ENCODE results near the gene DENND1A.
"Not testable (repeated sequence)": the region's sequence is repeated elsewhere in the genome, so short reads cannot be mapped to it uniquely, and the experiment has no call there.

Gene DENND1A

DNA sequence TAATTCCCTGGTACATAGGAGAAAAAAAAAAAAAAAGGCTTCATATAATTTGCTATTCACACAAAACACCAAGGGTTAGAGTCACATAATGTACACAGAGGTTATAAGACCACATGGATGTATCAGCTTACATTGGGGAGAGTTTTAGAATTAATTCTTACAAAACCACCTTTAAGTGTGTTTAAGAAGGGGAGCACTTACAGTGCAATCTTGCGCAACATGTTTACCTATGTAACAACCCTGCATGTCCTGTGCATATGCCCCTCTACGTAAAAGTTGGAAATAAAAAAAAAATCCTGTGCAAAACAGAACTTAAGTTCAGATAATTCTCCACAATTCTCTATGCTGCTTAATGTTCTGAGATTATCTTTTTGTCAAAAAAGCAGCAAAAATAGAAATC, 190.0 kb downstream of the DENND1A start:
- Mint-ChIP-seq H3K4me1 (no peaks in the 10 kb centered on the region), H3K4me3 (no peak overlapping the region), H3K9me3 (no peaks in the 10 kb centered on the region), H3K27me3 (no peaks in the 10 kb centered on the region), H3K27ac (no peak overlapping the region)
- DNase-seq (no peak), ATAC-seq (no peak)

DNA sequence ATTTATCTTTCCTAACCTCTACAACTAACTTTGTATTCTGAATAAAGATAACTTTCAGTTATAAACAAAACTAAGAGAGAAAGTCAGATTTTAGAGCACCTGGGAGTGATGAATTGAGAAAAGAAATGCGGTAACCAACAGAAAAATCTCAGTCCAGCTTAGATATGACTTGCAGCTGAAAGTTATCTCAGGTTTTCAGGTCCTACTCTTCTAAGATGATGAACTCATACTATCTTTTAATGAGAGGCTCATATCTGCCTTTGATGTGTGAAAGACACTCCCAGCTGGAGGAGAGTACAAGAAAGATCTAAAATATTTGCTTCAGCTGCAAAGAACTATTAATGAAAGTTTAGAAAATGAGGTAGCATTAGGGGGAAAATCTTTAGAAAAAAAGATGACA, 190.5 kb downstream of the DENND1A start:
- Mint-ChIP-seq H3K27me3 (no peaks in the 10 kb centered on the region), H3K4me1 (no peaks in the 10 kb centered on the region), H3K27ac (no peak overlapping the region), H3K9me3 (no peaks in the 10 kb centered on the region), H3K4me3 (no peak overlapping the region)
- ATAC-seq (no peak), DNase-seq (no peak)

DNA sequence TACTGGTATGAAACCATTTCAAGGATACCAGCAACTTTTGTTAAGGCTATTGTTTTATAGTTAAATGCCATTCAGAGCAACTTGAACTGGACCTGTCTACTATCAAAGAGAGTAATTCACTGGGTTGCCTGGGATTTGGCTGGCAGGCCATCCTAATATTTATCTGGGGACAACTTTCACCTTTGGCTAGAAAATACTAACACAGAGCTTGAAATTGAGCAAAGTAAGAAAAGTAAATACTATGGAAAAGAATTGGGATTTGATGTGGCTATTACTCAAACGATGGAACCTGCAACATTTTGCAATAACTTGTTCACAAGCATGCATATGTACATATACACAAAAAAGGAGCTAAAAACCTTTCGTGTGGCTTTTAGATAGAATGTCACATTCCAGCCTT, 191.3 kb downstream of the DENND1A start:
- Mint-ChIP-seq H3K9me3 (no peaks in the 10 kb centered on the region), H3K27me3 (no peaks in the 10 kb centered on the region), H3K4me3 (no peak overlapping the region), H3K27ac (no peak overlapping the region), H3K4me1 (no peaks in the 10 kb centered on the region)
- DNase-seq (no peak), ATAC-seq (no peak)

DNA sequence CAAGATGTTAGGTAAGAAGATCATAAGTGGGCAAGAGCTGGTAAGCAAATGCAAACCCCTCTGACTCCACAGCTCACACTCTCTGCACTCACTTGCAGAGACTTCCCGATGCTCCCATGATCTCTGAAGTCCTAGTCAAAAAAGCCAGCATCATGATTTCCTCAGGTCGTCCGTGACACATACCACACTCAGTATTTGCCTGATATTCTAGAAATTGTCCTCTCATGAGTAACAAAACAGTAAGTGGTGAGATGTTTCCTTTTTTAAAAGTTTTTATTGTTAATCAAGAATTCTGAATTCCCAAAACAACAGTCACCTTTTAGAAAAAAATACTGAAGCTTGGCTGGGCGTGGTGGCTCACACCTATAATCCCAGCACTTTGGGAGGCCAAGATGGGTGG, 194.6 kb downstream of the DENND1A start:
- DNase-seq = no peak
- Mint-ChIP-seq H3K27ac (no peak overlapping the region), H3K27me3 (no peaks in the 10 kb centered on the region), H3K4me3 (no peak overlapping the region), H3K4me1 (no peaks in the 10 kb centered on the region), H3K9me3 (no peaks in the 10 kb centered on the region)
- ATAC-seq = no peak

DNA sequence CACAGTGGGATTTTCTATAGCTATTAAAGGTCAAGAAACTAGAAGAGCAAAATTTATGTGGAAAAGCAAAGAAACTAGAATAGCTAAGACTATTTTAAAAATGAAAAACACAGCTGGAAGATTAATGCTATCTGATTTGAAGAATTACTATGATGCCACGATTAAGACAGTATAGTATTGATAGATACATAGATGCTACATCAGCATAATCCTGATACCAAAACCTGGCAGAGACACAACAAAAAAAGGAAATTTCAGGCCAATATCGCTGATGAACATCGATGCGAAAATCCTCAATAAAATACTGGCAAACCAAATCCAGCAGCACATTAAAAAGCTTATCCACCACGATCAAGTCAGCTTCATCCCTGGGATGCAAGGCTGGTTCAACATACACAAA, 201.4 kb downstream of the DENND1A start:
- not testable (repeated sequence) for DNase-seq, H3K9me3 Mint-ChIP-seq, H3K27ac Mint-ChIP-seq, ATAC-seq, H3K4me1 Mint-ChIP-seq, H3K4me3 Mint-ChIP-seq, H3K27me3 Mint-ChIP-seq

DNA sequence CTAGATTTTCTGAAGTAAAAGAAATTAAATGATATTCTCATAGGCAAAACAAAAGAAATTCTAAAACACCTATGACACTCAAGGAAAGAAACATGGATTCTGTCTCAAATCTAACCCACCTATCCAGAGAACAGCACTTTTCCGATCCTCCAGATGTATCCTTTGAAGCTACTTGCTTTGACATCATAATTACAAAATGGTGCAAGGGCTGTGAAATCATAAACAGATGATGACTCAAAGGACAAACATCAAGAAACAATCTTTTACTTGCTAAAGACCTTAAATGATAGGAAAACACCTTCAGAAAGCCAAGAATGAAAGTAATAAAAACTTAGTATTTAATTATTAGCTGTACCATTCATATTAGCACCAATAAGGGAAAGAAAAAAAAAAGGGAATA, 202.6 kb downstream of the DENND1A start:
- H3K9me3 Mint-ChIP-seq = peaks cover 15 to 17% of the 10 kb centered on the region in 2 donors
- no peak for DNase-seq
- peak overlapping the region in 1 of 2 donors; percentile 11 for H3K27ac Mint-ChIP-seq
- ATAC-seq = no peak
- no peak overlapping the region for H3K4me3 Mint-ChIP-seq
- H3K27me3 Mint-ChIP-seq = no peaks in the 10 kb centered on the region
- H3K4me1 Mint-ChIP-seq = no peaks in the 10 kb centered on the region

DNA sequence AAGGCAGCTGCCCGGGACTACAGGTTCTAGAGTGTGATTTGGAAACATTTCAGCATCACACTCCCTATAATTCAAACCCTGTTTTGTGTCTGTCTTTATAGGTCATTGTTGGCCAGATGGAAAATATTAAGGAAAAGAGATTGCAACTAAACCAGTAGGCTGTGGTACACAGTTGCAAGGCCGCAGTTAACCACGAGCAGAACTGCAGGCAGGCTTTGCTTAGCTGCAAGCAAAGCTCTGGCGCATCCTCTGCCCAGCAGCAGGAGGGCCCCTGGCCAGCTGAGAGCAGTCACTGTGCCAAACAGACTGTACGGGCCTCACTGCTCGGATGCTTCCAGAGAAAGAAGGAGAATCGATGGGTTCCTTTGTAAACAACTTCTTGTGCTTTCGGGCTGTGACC, 204.5 kb downstream of the DENND1A start:
- ATAC-seq = no peak
- H3K9me3 Mint-ChIP-seq = peaks cover 28 to 32% of the 10 kb centered on the region in 2 donors
- H3K4me3 Mint-ChIP-seq = no peak overlapping the region

DNA sequence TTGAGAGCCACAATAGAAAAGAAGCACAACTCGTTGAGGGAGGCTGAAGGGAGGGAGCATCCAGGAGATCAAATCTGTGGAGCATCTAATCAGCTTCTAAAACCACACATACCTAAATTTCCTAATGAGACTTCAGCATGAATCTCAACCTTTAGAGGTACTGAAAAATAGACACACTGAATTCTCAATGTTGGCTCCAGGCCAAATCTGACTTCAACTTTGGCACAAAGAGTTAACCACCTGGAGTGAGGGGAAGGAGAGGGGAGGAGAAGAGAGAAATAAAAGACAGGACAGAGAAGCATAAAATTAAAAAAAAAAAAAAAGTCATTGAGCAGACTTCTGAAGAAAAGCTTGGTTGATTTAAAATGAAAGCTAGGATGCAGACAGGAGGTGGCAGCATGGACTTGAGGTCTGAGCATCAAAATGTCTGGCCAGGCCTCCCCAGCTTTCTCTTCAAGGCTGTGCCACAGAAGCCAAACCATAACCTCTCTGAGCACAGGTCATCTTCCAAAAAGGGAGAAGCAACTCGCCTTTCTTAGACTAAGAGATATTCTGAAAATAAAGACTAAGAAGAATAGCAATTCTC, 205.6 kb downstream of the DENND1A start:
- H3K4me1 Mint-ChIP-seq = no peaks in the 10 kb centered on the region
- ATAC-seq = no peak
- no peak for DNase-seq
- peaks cover 28 to 32% of the 10 kb centered on the region in 2 donors for H3K9me3 Mint-ChIP-seq
- no peak overlapping the region for H3K27ac Mint-ChIP-seq
- no peaks in the 10 kb centered on the region for H3K27me3 Mint-ChIP-seq
- no peak overlapping the region for H3K4me3 Mint-ChIP-seq

More for the DNA sequence above, 204.5 kb downstream of the DENND1A start:
- Mint-ChIP-seq H3K4me1 (no peaks in the 10 kb centered on the region), H3K27me3 (no peaks in the 10 kb centered on the region), H3K27ac (no peak overlapping the region)
- DNase-seq = no peak

DNA sequence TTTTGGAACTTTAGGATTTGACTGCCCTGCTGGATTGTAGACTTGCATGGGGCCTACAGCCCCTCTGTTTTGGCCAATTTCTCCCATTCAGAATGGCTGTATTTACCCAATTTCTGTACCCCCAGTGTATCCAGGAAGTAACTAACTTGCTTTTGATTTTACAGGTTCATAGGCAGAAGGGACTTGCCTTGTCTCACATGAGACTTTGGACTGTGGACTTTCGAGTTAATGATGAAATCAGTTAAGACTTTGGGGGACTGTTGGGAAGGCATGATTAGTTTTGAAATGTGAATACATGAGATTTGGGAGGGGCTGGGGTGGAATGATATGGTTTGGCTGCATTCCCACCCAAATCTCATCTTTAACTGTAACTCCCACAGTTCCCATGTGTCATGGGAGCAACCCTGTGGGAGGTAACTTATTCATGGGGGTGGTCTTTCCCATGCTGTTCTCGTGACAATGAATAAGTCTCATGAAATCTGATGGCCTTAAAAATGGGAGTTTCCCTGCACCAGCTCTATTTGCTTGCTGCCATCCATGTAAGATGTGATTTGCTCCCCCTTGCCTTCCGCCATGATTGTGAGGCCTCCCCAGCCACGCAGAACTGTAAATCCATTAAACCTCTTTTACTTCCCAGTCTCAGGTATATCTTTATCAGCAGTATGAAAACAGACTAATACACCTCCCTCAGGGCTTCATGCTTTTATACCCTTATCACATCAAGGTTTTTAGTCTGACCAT, 206.6 kb downstream of the DENND1A start:
- no peak for ATAC-seq
- H3K27me3 Mint-ChIP-seq = no peaks in the 10 kb centered on the region

DNA sequence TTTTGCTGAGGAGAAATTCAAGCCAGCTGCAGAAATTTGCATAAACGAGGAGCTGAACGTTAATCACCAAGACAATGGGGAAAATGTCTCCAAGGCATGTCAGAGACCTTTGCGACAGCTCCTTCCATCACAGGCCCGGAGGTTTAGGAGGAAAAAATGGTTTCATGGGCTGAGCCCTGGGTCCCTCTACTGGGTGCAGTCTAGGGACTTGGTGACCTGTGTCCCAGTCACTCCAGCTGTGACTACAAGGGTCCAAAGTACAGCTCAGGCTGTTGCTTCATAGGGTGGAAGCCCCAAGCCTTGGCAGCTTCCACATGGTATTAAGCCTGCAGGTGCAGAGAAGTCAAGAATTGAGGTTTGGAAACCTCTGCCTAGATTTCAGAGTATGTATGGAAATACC, 207.5 kb downstream of the DENND1A start:
- no peak overlapping the region for H3K27ac Mint-ChIP-seq
- H3K4me3 Mint-ChIP-seq = no peak overlapping the region
- H3K4me1 Mint-ChIP-seq = peaks cover 4% of the 10 kb centered on the region
- peaks cover 28 to 32% of the 10 kb centered on the region in 2 donors for H3K9me3 Mint-ChIP-seq
- H3K27me3 Mint-ChIP-seq = no peaks in the 10 kb centered on the region
- DNase-seq (no peak), ATAC-seq (no peak)

More for the DNA sequence above, 206.6 kb downstream of the DENND1A start:
- Mint-ChIP-seq H3K27ac (no peak overlapping the region), H3K4me1 (no peaks in the 10 kb centered on the region), H3K9me3 (peaks cover 28 to 32% of the 10 kb centered on the region in 2 donors), H3K4me3 (no peak overlapping the region)
- DNase-seq = no peak

DNA sequence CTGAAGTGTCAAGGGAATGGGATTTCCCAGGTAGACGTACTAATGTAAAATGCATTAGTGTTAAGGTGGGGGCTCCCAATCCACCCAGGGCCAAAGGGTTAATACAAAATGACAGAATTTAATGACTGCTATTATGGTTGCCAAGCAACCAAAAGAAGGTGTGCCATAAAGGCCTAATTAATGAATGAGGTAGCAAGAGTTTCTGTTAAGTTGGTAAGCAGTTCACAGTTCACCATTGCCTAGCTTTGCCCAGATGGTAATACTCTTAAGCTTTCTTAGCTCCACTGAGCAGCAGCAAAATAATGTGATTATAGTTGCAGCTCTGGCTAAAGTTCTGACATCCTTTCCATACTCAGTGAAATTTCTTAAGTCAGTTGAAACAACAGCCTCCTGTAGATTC, 211.7 kb downstream of the DENND1A start:
- Mint-ChIP-seq H3K4me3 (no peak overlapping the region), H3K27ac (no peak overlapping the region), H3K27me3 (no peaks in the 10 kb centered on the region), H3K9me3 (peaks cover 17 to 23% of the 10 kb centered on the region in 2 donors), H3K4me1 (peaks cover 4% of the 10 kb centered on the region)
- no peak for DNase-seq
- no peak for ATAC-seq

DNA sequence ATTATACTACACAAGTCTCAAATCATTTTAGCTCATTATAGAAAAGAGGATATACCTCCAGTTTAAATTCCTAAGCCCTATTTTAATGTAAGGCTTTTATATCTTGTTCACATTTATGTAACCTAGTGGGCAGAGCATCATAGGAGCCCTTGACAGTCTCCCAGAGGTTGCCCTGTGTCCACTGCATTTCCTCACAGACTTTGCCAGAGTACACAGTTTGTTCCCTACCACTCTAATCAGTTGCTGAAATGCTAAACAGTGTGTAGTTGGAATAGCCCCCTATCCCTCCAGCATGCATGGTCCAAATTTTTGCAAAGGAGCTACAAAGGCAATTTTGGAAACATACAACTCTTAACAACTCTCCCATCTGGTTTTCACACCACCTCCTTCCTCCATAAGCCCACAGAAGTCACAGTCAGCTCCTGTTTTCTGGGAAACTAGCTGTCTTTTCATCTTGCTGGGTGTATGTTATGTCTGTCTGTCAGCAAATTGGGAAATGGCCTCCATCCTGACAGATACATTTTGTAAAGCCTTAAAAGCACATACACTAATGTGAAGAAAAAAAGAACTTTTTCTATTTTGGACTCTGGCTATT, 212.2 kb downstream of the DENND1A start:
- peaks cover 4% of the 10 kb centered on the region for H3K4me1 Mint-ChIP-seq
- H3K4me3 Mint-ChIP-seq = no peak overlapping the region

DNA sequence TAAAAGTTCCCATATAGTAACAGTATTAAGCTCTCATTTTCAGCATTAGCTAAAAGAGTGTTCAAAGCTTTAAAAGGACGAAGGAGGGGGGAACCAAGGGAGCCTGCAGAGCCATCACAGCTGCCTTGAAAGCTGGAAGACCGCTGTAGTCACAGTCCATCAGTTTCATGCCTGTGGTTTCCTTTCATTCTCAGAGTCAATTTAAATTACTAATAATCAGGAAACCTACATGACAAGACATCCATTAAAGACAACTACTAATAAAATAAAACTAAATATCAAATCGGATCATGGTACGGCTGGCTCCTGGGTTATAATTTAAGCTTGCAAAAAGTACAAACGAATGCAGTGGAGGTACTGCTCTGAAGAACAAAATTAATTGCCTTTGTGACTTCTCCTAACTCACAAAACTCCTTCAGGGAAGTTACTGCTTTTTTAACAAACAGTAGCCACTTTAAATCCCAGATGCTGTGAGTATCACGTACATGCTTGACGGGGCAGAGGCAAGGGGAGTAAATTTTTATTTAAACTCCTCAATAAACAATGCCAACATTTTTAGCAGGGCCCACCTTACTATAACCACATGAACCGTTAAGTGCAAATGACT, 213.5 kb downstream of the DENND1A start:
- H3K27ac Mint-ChIP-seq = no peak overlapping the region
- no peak for ATAC-seq
- peaks cover 13% of the 10 kb centered on the region in 2 donors for H3K9me3 Mint-ChIP-seq

More for the DNA sequence above, 212.2 kb downstream of the DENND1A start:
- Mint-ChIP-seq H3K27ac (no peak overlapping the region), H3K9me3 (peaks cover 15 to 18% of the 10 kb centered on the region in 2 donors), H3K27me3 (no peaks in the 10 kb centered on the region)
- DNase-seq = no peak
- ATAC-seq = no peak

DNA sequence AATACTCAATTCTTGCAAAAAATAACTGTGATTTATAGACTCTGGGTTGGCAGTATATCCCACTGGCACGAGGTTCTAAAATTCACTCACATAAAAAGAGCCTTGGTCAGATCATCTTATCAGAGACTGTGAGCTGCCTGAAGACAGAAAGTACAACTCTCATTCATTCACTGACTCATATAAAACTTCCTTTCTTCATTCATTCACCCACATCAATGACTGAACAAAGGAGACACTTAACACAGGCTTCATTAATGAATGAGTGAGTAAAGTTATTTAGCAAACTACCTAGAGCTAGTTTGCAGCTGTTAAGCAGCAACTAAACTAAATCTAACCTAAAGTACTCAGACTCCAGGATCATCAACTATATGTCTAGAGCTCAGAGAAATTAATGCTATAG, 214.7 kb downstream of the DENND1A start:
- no peak overlapping the region for H3K27ac Mint-ChIP-seq
- H3K4me3 Mint-ChIP-seq = no peak overlapping the region
- ATAC-seq = peak; percentile 45
- peaks cover 4% of the 10 kb centered on the region for H3K4me1 Mint-ChIP-seq
- no peak for DNase-seq
- peaks cover 8 to 9% of the 10 kb centered on the region in 2 donors for H3K9me3 Mint-ChIP-seq
- no peaks in the 10 kb centered on the region for H3K27me3 Mint-ChIP-seq

More for the DNA sequence above, 213.5 kb downstream of the DENND1A start:
- Mint-ChIP-seq H3K4me1 (peaks cover 4% of the 10 kb centered on the region), H3K4me3 (no peak overlapping the region), H3K27me3 (no peaks in the 10 kb centered on the region)
- no peak for DNase-seq

DNA sequence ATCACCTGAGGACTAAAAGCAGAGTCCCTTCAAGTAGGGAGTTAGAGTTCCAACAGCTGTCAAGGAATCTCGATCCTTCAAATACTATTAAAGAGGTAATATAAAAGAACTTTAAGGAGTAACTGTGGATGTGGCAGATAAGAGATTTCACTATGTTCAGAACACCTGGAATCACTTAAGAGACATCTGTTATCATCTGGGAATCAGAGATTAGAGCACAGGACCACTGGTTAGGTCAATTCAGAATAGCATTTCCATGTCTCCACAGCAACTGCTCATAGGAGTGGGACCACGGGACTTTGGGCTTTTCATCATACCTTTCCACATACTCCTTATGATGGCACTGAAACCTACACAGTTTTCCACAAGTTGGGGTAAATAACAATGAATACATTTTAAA, 216.6 kb downstream of the DENND1A start:
- H3K27me3 Mint-ChIP-seq = no peaks in the 10 kb centered on the region
- H3K4me3 Mint-ChIP-seq = no peak overlapping the region
- H3K9me3 Mint-ChIP-seq = peaks cover 8 to 9% of the 10 kb centered on the region in 2 donors
- no peak for DNase-seq
- H3K4me1 Mint-ChIP-seq = peaks cover 4% of the 10 kb centered on the region
- no peak for ATAC-seq
- no peak overlapping the region for H3K27ac Mint-ChIP-seq

DNA sequence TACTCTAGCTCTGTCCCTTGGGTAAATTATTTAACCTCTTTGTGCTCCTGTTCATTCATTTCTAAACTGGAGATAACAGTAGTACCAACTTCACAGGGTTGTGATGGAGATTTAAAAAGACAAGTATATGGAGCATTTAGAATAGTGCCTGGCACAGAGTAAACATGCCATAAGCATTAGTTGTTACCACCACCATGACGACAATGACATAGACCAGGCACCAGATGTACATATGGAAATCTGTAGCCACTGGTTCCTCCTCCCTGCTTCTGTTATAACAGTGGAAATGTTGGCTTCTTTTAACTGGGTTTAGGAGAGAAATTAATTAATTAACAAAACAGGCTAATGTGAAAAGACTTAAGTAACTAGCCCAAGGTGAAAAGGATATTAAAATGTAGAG, 217.5 kb downstream of the DENND1A start:
- H3K4me1 Mint-ChIP-seq = no peaks in the 10 kb centered on the region
- no peak overlapping the region for H3K4me3 Mint-ChIP-seq
- no peak for DNase-seq
- ATAC-seq = no peak
- no peaks in the 10 kb centered on the region for H3K27me3 Mint-ChIP-seq
- H3K27ac Mint-ChIP-seq = no peak overlapping the region
- peaks cover 11 to 15% of the 10 kb centered on the region in 2 donors for H3K9me3 Mint-ChIP-seq
